Neuron (in vitro differentiated cells): ENCODE results near the gene CD27.
"Not testable (repeated sequence)": the region's sequence is repeated elsewhere in the genome, so short reads cannot be mapped to it uniquely, and the experiment has no call there.

Source experiments
- H2AFZ ChIP-seq: one replicate; pipeline ENCODE4 v1.6.1; 2013; ENCODE audit warnings: low read depth, mild to moderate bottlenecking, inconsistent platforms, low read length, moderate library complexity
- H3K27me3 ChIP-seq: one replicate; pipeline ENCODE4 v1.6.1; 2013; ENCODE audit warnings: low read length; ENCODE audit not compliant: insufficient read depth
- H3K36me3 ChIP-seq: one replicate; pipeline ENCODE4 v1.6.1; 2013; ENCODE audit warnings: low read length; ENCODE audit not compliant: insufficient read depth
- H3K4me1 ChIP-seq: one replicate; pipeline ENCODE4 v1.6.1; 2013; ENCODE audit warnings: low read length; ENCODE audit not compliant: insufficient read depth
- H3K4me3 ChIP-seq: 2 replicates; pipeline ENCODE4 v1.5.1; 2013; ENCODE audit warnings: mild to moderate bottlenecking, low read length, moderate library complexity
- H3K9me3 ChIP-seq: one replicate; pipeline ENCODE4 v1.6.1; 2013; ENCODE audit warnings: low read length

Gene CD27

GRCh38 chr12:6469609-6470374 is 25.0 kb downstream of the CD27 start:
- Histone ChIP-seq H2AFZ (peak overlapping the region; percentile 56), H3K9me3 (no peaks in the 10 kb centered on the region), H3K36me3 (peaks cover 2% of the 10 kb centered on the region), H3K27me3 (no peaks in the 10 kb centered on the region), H3K4me3 (peak overlapping the region; percentile 68), H3K4me1 (peaks cover 13% of the 10 kb centered on the region)

- no peaks in the 10 kb centered on the region for H3K9me3 ChIP-seq
- H3K27me3 ChIP-seq = no peaks in the 10 kb centered on the region
- H3K36me3 ChIP-seq = no peaks in the 10 kb centered on the region
- peak within 1 kb of the TSS; percentile 56 for H2AFZ ChIP-seq
- peak within 1 kb of the TSS; percentile 68 for H3K4me3 ChIP-seq
- H3K4me1 ChIP-seq = peaks cover 13% of the 10 kb centered on the region
Measured at GRCh38 chr12:6470375-6471163, 25.8 kb downstream of the CD27 start, which contains the start of gene VAMP1. TSS of gene VAMP1 (minus strand) at chr12:6470677. CDS start at chr12:6470531, 146 bp downstream.

- no peaks in the 10 kb centered on the region for H3K27me3 ChIP-seq
- no peak overlapping the region for H2AFZ ChIP-seq
- no peaks in the 10 kb centered on the region for H3K9me3 ChIP-seq
- H3K4me3 ChIP-seq = no peak overlapping the region
- H3K36me3 ChIP-seq = no peaks in the 10 kb centered on the region
- H3K4me1 ChIP-seq = peaks cover 13% of the 10 kb centered on the region
Measured at GRCh38 chr12:6471989-6472360, 27.2 kb downstream of the CD27 start.

- no peaks in the 10 kb centered on the region for H3K27me3 ChIP-seq
- H3K9me3 ChIP-seq = no peaks in the 10 kb centered on the region
- H3K4me3 ChIP-seq = no peak overlapping the region
- H2AFZ ChIP-seq = no peak overlapping the region
- peaks cover 13% of the 10 kb centered on the region for H3K4me1 ChIP-seq
- no peaks in the 10 kb centered on the region for H3K36me3 ChIP-seq
Measured at GRCh38 chr12:6472491-6472890, 27.7 kb downstream of the CD27 start.

GRCh38 chr12:6475233-6475975 is 30.6 kb downstream of the CD27 start:
- not testable (repeated sequence) for H3K9me3 ChIP-seq, H3K36me3 ChIP-seq, H3K4me3 ChIP-seq, H3K27me3 ChIP-seq, H3K4me1 ChIP-seq, H2AFZ ChIP-seq

GRCh38 chr12:6476489-6476888 is 31.7 kb downstream of the CD27 start:
- H3K27me3 ChIP-seq = no peaks in the 10 kb centered on the region
- no peak overlapping the region for H2AFZ ChIP-seq
- peaks cover 7% of the 10 kb centered on the region for H3K9me3 ChIP-seq
- H3K36me3 ChIP-seq = no peaks in the 10 kb centered on the region
- H3K4me1 ChIP-seq = no peaks in the 10 kb centered on the region
- H3K4me3 ChIP-seq = no peak overlapping the region

GRCh38 chr12:6477601-6478377 is 33.0 kb downstream of the CD27 start:
- H3K27me3 ChIP-seq, H3K36me3 ChIP-seq, H3K9me3 ChIP-seq, H3K4me1 ChIP-seq, H3K4me3 ChIP-seq, H2AFZ ChIP-seq: not testable (repeated sequence)

- H3K36me3 ChIP-seq = no peaks in the 10 kb centered on the region
- H2AFZ ChIP-seq = no peak overlapping the region
- peaks cover 7% of the 10 kb centered on the region for H3K9me3 ChIP-seq
- H3K4me3 ChIP-seq = no peak overlapping the region
- no peaks in the 10 kb centered on the region for H3K27me3 ChIP-seq
- no peaks in the 10 kb centered on the region for H3K4me1 ChIP-seq
Measured at GRCh38 chr12:6478416-6478815, 33.7 kb downstream of the CD27 start.

GRCh38 chr12:6488240-6488639 is 43.5 kb downstream of the CD27 start:
- peaks cover 10% of the 10 kb centered on the region for H3K36me3 ChIP-seq
- no peak overlapping the region for H3K4me3 ChIP-seq
- no peaks in the 10 kb centered on the region for H3K27me3 ChIP-seq
- H2AFZ ChIP-seq = no peak overlapping the region
- peaks cover 8% of the 10 kb centered on the region for H3K4me1 ChIP-seq
- no peaks in the 10 kb centered on the region for H3K9me3 ChIP-seq

GRCh38 chr12:6489449-6489848 is 44.7 kb downstream of the CD27 start:
- no peaks in the 10 kb centered on the region for H3K9me3 ChIP-seq
- H3K27me3 ChIP-seq = no peaks in the 10 kb centered on the region
- no peak overlapping the region for H3K4me3 ChIP-seq
- peaks cover 10% of the 10 kb centered on the region for H3K36me3 ChIP-seq
- H2AFZ ChIP-seq = no peak overlapping the region
- peaks cover 8% of the 10 kb centered on the region for H3K4me1 ChIP-seq

GRCh38 chr12:6490673-6491072 is 45.9 kb downstream of the CD27 start:
- H2AFZ ChIP-seq, H3K4me3 ChIP-seq, H3K27me3 ChIP-seq, H3K9me3 ChIP-seq: not testable (repeated sequence)
- Histone ChIP-seq H3K36me3 (peaks cover 17% of the 10 kb centered on the region), H3K4me1 (peaks cover 20% of the 10 kb centered on the region)

GRCh38 chr12:6492838-6493496 is 48.2 kb downstream of the CD27 start, which contains the start of gene MRPL51:
TSS of gene MRPL51 (minus strand) at chr12:6493262. CDS start at chr12:6493136, 126 bp downstream.
- H3K9me3 ChIP-seq = no peaks in the 10 kb centered on the region

More at GRCh38 chr12:6492838-6493496, 48.2 kb downstream of the CD27 start, which contains the start of gene MRPL51:
- peak within 1 kb of the TSS; percentile 82 for H2AFZ ChIP-seq
- peak within 1 kb of the TSS; percentile 98 for H3K4me3 ChIP-seq
- peaks cover 34% of the 10 kb centered on the region for H3K36me3 ChIP-seq
- H3K4me1 ChIP-seq = peaks cover 33% of the 10 kb centered on the region
- H3K27me3 ChIP-seq = no peaks in the 10 kb centered on the region
